PFSK-1 (cell line): ENCODE measurements around the gene RALY.

Experiments
- FOXP2 ChIP-seq: optimal IDR thresholded peaks from 2 replicates; pipeline ENCODE3; 2011; ENCODE audit warnings: borderline replicate concordance, control low read depth, inconsistent platforms; ENCODE audit not compliant: insufficient read depth; ENCODE audit errors: extremely low read length, extremely low read depth
- POLR2AphosphoS5 ChIP-seq: IDR thresholded peaks from 2 replicates; pipeline ENCODE4 v1.6.1; 2012; ENCODE audit warnings: low read depth, mild to moderate bottlenecking, control low read depth, low read length, moderate library complexity
- SIN3A ChIP-seq: IDR thresholded peaks from 2 replicates; pipeline ENCODE4 v1.6.1; 2012; ENCODE audit warnings: mild to moderate bottlenecking, low read length, moderate library complexity, borderline replicate concordance; ENCODE audit not compliant: insufficient read depth
- TAF1 ChIP-seq: IDR thresholded peaks from 2 replicates; pipeline ENCODE4 v1.6.1; 2012; ENCODE audit warnings: low read length, control low read depth, borderline replicate concordance; ENCODE audit not compliant: insufficient read depth
- TF ChIP-seq, protein P1 (sequence below), 2 experiments: IDR thresholded peaks; 2 replicates each; pipeline versions ENCODE4 v1.6.1 to v1.8.0; 2011 to 2012; ENCODE audit warnings: low read depth in 2 of 2, low read length in 2 of 2, control low read depth in 1 of 2, inconsistent platforms in 1 of 2, mild to moderate bottlenecking in 1 of 2, moderate library complexity in 1 of 2; ENCODE audit not compliant: insufficient read depth in 1 of 2

Gene RALY

DNA sequence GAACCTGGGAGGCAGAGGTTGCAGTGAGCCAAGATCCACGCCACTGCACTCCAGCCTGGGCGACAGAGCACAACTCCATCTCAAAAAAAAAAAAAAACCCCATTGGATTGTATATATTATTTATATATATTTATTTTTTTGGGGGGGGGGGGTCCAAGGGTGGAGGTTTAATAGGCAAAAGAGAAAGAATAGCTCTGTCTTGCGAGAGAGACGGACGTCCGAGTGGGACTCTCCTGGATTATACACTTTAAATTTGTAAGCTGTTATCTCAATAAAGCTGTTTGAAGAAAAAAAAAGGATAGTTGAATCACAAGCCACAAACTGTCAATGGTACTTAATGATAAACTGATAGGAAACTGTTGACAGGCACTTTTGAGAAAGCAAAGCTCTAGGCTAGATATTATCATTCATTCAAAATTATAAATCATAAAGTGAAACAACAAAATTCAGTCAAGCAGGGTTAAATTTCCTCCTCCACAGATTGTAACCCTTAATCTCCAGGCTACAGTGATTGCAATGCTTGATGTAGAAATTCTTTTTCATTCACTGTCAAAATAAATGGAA, 98.0 kb downstream of the RALY start:
- no peak for TF ChIP-seq SIN3A
- no peak for TF ChIP-seq FOXP2
- TF ChIP-seq, protein P1, sequence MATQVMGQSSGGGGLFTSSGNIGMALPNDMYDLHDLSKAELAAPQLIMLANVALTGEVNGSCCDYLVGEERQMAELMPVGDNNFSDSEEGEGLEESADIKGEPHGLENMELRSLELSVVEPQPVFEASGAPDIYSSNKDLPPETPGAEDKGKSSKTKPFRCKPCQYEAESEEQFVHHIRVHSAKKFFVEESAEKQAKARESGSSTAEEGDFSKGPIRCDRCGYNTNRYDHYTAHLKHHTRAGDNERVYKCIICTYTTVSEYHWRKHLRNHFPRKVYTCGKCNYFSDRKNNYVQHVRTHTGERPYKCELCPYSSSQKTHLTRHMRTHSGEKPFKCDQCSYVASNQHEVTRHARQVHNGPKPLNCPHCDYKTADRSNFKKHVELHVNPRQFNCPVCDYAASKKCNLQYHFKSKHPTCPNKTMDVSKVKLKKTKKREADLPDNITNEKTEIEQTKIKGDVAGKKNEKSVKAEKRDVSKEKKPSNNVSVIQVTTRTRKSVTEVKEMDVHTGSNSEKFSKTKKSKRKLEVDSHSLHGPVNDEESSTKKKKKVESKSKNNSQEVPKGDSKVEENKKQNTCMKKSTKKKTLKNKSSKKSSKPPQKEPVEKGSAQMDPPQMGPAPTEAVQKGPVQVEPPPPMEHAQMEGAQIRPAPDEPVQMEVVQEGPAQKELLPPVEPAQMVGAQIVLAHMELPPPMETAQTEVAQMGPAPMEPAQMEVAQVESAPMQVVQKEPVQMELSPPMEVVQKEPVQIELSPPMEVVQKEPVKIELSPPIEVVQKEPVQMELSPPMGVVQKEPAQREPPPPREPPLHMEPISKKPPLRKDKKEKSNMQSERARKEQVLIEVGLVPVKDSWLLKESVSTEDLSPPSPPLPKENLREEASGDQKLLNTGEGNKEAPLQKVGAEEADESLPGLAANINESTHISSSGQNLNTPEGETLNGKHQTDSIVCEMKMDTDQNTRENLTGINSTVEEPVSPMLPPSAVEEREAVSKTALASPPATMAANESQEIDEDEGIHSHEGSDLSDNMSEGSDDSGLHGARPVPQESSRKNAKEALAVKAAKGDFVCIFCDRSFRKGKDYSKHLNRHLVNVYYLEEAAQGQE (IDR thresholded peaks at IDR 0.05; ENCODE audit: insufficient read depth in 1 of 2, low read depth in 2 of 2, low read length in 2 of 2), result no peak
- no peak for TF ChIP-seq TAF1
- TF ChIP-seq POLR2AphosphoS5, result no peak; the same call in 1 of the 2 replicates

DNA sequence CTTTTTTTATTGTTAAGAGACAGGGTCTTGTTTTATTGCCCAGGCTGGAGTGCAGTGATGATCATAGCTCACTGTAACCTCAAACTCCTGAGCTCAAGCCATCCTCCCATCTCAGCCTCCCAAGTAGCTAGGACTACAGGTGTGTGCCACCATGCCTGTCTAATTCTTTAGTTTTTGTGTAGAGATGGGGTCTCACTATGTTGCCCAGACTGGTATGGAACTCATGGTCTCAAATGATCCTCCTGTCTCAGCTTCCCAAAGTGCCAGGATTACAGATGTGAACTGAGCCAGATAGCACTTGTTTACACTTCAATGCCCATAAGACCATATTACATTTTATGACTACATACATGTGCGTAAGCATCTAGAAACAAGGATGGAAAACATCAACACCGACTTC, 100.2 kb downstream of the RALY start:
- TF ChIP-seq TAF1 (no peak), FOXP2 (no peak), SIN3A (no peak), POLR2AphosphoS5 (no peak)
- TF ChIP-seq, protein P1 (IDR thresholded peaks at IDR 0.05; ENCODE audit: insufficient read depth in 1 of 2, low read depth in 2 of 2, low read length in 2 of 2), result no peak

GRCh38 chr20:34095825-34096224, 102.1 kb downstream of the RALY start:
- TF ChIP-seq, protein P1 (IDR thresholded peaks at IDR 0.05; ENCODE audit: insufficient read depth in 1 of 2, low read depth in 2 of 2, low read length in 2 of 2), result no peak
- TF ChIP-seq TAF1, result no peak
- TF ChIP-seq POLR2AphosphoS5, result no peak
- no peak for TF ChIP-seq SIN3A
- TF ChIP-seq FOXP2, result no peak

DNA sequence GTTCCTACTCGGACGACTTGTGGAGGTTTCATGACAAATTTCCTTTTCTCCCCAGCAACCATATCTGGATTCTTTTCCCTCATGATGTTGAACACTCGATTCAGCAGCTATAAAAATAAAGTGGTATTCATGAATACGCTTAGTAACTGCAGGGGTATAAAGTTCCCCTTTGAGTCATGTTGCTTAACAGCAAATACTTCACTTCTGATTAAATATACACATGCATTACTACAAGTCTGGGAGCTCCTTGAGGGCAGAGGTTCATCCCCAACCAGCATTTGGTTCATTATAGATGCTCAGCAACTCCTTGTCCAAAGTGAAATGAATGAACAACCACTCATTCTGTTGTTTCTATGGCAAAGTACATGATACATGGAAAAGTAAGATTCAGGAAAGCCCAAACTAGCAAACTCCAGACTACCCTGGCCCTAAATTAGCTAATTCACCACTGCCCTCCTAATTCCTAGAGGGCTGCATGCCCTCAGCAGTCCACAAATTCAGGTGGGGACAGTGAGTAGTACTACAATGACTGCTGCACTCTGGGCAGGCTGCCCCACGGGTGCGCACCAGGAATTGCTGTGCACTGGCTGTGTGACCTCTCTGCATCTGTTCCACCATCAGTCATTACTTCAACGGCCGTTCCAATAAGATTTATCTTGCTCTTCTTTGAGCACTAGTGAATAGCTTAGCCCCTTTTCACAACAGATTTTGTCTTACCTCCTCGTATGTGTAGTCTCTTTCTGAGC, 103.2 kb downstream of the RALY start:
- TF ChIP-seq FOXP2, result no peak
- TF ChIP-seq TAF1, result no peak
- TF ChIP-seq, protein P1 (IDR thresholded peaks at IDR 0.05; ENCODE audit: insufficient read depth in 1 of 2, low read depth in 2 of 2, low read length in 2 of 2), result no peak
- TF ChIP-seq SIN3A, result no peak
- TF ChIP-seq POLR2AphosphoS5, result 0 out of 2 replicates have a peak, but pooled peaks have one; percentile 4
